ENCODE measurements around the gene ORMDL2.
"Not testable (repeated sequence)": the region's sequence is repeated elsewhere in the genome, so short reads cannot be mapped to it uniquely, and the experiment has no call there.

The ORMDL2 gene

GRCh38 chr12:55861871-55862270 is 44.0 kb downstream of the ORMDL2 start:
- DNase-seq, result no peak

- no peak for DNase-seq
Measured at GRCh38 chr12:55862286-55862685, 44.4 kb downstream of the ORMDL2 start.

- not testable (repeated sequence) for DNase-seq
Measured at GRCh38 chr12:55862931-55863330, 45.1 kb downstream of the ORMDL2 start.

GRCh38 chr12:55865327-55865726 is 47.5 kb downstream of the ORMDL2 start:
- no peak for DNase-seq

- not testable (repeated sequence) for DNase-seq
Measured at GRCh38 chr12:55866454-55867004, 48.7 kb downstream of the ORMDL2 start.
